Esophagus muscularis mucosa (tissue), 4 donors: ENCODE data around the gene NR2C2AP. TPM values are rescaled to one million over a fixed set of nuclear protein-coding genes. Genes with fewer than 3 reads are reported as not detected.
"Not testable (repeated sequence)": the region's sequence is repeated elsewhere in the genome, so short reads cannot be mapped to it uniquely, and the experiment has no call there.

ENCODE experiments used
- DNase-seq: peaks from one replicate; pipeline ENCODE4 v3.0.0-alpha.2; 2017; ENCODE audit errors: extremely low spot score
- H3K27ac ChIP-seq, 4 donors: fragments of 200-600 bp; sonication (generic); replicated peaks in 1 of 4; 1 replicate in 3 of 4; 2 replicates in 1 of 4; pipeline ENCODE4 v1.5.1; 2016 to 2019; ENCODE audit warnings: mild to moderate bottlenecking in 1 of 4
- H3K27me3 ChIP-seq, 4 donors: fragments of 200-600 bp; sonication (generic); one replicate each; pipeline versions ENCODE4 v1.5.1 to v1.6.0; 2016 to 2019
- H3K36me3 ChIP-seq, 4 donors: fragments of 200-600 bp; sonication (generic); one replicate each; pipeline ENCODE4 v1.5.1; 2016 to 2019
- H3K4me1 ChIP-seq, 4 donors: fragments of 200-600 bp; sonication (generic); one replicate each; pipeline ENCODE4 v1.5.1; 2016 to 2019
- H3K4me3 ChIP-seq, 4 donors: fragments of 200-600 bp; sonication (generic); 1 replicate in 2 of 4; 2 replicates in 2 of 4; pipeline ENCODE4 v1.5.1; 2016 to 2019; ENCODE audit warnings: mild to moderate bottlenecking in 4 of 4, moderate library complexity in 1 of 4
- H3K9me3 ChIP-seq, 4 donors: fragments of 200-600 bp; sonication (generic); 1 replicate in 3 of 4; 2 replicates in 1 of 4; pipeline ENCODE4 v1.5.1; 2016 to 2019
- EP300 ChIP-seq: sonication (generic); formaldehyde crosslinking; IDR thresholded peaks from one replicate; pipeline ENCODE4 v1.6.1; 2017; ENCODE audit warnings: antibody characterized with exemption
- POLR2A ChIP-seq: fragments of 450-650 bp; IDR thresholded peaks from one replicate; pipeline ENCODE4 v1.6.1; 2017; ENCODE audit warnings: antibody characterized with exemption, moderate library complexity, mild to moderate bottlenecking, low read depth
- POLR2AphosphoS5 ChIP-seq, 2 donors: sonication (generic); formaldehyde crosslinking; IDR thresholded peaks; one replicate each; pipeline ENCODE4 v1.6.1; 2017; ENCODE audit warnings: antibody characterized with exemption in 2 of 2
- WGBS: methylation state at CpG from one replicate; pipeline ENCODE4 v1.1.5; 2018; 5-methylcytosine and 5-hydroxymethylcytosine counted together
- intact Hi-C: fragments of 100-400 bp; cut with DNase I; formaldehyde crosslinking; loops from one replicate; pipeline ENCODE4 v1.15.1; 2023
- total RNA-seq, 4 donors: library from RNA; depleted of rRNA; stranded (reverse); fragments of >200 nt; gene quantifications; one replicate each; pipeline versions ENCODE4 v1.1.0 to v1.2.1, GENCODE V29; 2016
- TF ChIP-seq, protein P1 (sequence below), 3 experiments: fragments of 200-600 bp in 2 of 3; fragments of 450-650 bp in 1 of 3; sonication (generic) in 2 of 3; IDR thresholded peaks; one replicate each; pipeline ENCODE4 v1.5.1; 2017 to 2019; ENCODE audit warnings: antibody characterized with exemption in 3 of 3, mild to moderate bottlenecking in 2 of 3, moderate library complexity in 1 of 3

NR2C2AP gene
- total RNA-seq, 4 donors from 2014 or later: 10.0 to 18.0 (median 16.5) TPM

DNA sequence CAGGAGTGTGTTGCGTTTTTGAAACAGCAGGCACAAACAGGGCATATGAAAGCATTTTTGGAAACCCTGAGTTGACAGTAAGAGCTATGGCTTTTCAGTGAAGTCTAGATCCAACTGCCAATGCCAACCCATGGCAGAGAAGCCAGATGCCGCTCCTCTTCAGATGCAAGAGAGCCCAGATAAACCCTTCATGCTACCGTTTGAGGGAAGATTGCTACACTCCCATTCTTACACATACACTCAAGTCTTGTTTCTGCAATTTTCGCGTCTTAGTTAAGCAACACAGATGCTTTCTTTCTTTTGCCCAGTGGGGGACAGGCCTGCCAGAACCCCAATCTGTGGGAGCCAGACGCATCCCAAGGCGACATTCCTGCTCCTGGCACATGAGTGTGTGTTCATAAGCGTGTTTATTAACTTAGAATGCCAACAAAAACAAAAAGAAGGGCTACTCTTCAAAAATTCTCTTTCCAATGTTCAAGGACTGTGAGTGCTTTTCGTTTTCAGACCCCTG, 21.7 kb downstream of the NR2C2AP start:
- intact Hi-C loops: no loop called here
- 88% methylated on average over 9 of the region's 9 CpGs for WGBS

GRCh38 chr19:19179548-19180441, 23.4 kb downstream of the NR2C2AP start:
- Histone ChIP-seq H3K4me3 (no peak overlapping the region), H3K27me3 (no peaks in the 10 kb centered on the region), H3K9me3 (peaks cover 0 to 4% (median 0%) of the 10 kb centered on the region in 4 donors), H3K4me1 (peaks cover 0 to 4% (median 1%) of the 10 kb centered on the region in 4 donors), H3K27ac (no peak overlapping the region), H3K36me3 (peaks cover 5 to 83% (median 59%) of the 10 kb centered on the region in 4 donors)
- WGBS: 91% methylated on average over 15 of the region's 17 CpGs
- no peak for DNase-seq
- no peak for TF ChIP-seq POLR2AphosphoS5 (IDR thresholded peaks at IDR 0.05)
- TF ChIP-seq, protein P1, sequence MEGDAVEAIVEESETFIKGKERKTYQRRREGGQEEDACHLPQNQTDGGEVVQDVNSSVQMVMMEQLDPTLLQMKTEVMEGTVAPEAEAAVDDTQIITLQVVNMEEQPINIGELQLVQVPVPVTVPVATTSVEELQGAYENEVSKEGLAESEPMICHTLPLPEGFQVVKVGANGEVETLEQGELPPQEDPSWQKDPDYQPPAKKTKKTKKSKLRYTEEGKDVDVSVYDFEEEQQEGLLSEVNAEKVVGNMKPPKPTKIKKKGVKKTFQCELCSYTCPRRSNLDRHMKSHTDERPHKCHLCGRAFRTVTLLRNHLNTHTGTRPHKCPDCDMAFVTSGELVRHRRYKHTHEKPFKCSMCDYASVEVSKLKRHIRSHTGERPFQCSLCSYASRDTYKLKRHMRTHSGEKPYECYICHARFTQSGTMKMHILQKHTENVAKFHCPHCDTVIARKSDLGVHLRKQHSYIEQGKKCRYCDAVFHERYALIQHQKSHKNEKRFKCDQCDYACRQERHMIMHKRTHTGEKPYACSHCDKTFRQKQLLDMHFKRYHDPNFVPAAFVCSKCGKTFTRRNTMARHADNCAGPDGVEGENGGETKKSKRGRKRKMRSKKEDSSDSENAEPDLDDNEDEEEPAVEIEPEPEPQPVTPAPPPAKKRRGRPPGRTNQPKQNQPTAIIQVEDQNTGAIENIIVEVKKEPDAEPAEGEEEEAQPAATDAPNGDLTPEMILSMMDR (IDR thresholded peaks at IDR 0.05): no peak
- no peak for TF ChIP-seq POLR2A
- TF ChIP-seq EP300: no peak
- intact Hi-C loops: no loop called here

More for the DNA sequence above, 21.7 kb downstream of the NR2C2AP start:
- TF ChIP-seq, protein P1 (IDR thresholded peaks at IDR 0.05): no peak
- no peak for DNase-seq
- Histone ChIP-seq H3K9me3 (peaks cover 0 to 4% (median 0%) of the 10 kb centered on the region in 4 donors), H3K27me3 (no peaks in the 10 kb centered on the region), H3K27ac (no peak overlapping the region), H3K4me3 (no peak overlapping the region), H3K4me1 (no peaks in the 10 kb centered on the region), H3K36me3 (peaks cover 5 to 85% (median 66%) of the 10 kb centered on the region in 4 donors)

DNA sequence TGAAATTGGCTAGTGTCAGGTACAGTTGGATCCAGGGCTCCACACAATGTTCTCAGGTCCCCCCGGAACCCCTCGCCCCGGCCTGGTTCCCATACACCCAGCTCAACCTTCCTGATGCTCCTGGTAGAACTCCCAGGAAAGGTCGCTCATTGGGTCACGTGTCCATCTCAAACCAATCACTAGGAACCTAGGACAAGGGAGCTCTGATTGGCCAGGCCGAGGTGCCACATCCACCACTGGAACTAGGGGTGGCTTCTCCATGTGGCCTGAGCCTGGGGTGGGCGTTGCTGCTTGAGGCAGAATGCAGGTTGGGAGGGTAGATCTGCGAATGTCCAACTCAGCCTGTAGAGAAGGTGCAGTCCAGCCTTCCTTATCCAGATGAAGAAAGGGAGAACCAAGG, 26.3 kb downstream of the NR2C2AP start:
- Histone ChIP-seq H3K36me3 (peaks cover 5 to 65% (median 45%) of the 10 kb centered on the region in 4 donors), H3K4me3 (no peak overlapping the region), H3K4me1 (peaks cover 0 to 7% (median 3%) of the 10 kb centered on the region in 4 donors), H3K27me3 (no peaks in the 10 kb centered on the region), H3K9me3 (peaks cover 0 to 4% (median 0%) of the 10 kb centered on the region in 4 donors), H3K27ac (no peak overlapping the region)
- TF ChIP-seq, protein P1 (IDR thresholded peaks at IDR 0.05): no peak
- TF ChIP-seq POLR2A (no peak), EP300 (no peak), POLR2AphosphoS5 (IDR thresholded peaks at IDR 0.05) (no peak)
- WGBS: 89% methylated on average over 6 of the region's 8 CpGs
- DNase-seq: no peak
- intact Hi-C loops: loop anchor here (2.0 kb wide), 1 partner anchor 30 kb away; no protein-coding TSS in a partner anchor

GRCh38 chr19:19173243-19173642, 30.0 kb downstream of the NR2C2AP start:
- H3K4me3 ChIP-seq, DNase-seq, intact Hi-C loops, H3K27ac ChIP-seq, H3K9me3 ChIP-seq: not testable (repeated sequence)
- peaks cover 9 to 21% (median 15%) of the 10 kb centered on the region in 4 donors for H3K4me1 ChIP-seq
- peaks cover 0 to 28% (median 14%) of the 10 kb centered on the region in 4 donors for H3K36me3 ChIP-seq
- H3K27me3 ChIP-seq: peaks cover 0 to 15% (median 5%) of the 10 kb centered on the region in 4 donors
- WGBS: 87% methylated on average over 5 of the region's 5 CpGs

DNA sequence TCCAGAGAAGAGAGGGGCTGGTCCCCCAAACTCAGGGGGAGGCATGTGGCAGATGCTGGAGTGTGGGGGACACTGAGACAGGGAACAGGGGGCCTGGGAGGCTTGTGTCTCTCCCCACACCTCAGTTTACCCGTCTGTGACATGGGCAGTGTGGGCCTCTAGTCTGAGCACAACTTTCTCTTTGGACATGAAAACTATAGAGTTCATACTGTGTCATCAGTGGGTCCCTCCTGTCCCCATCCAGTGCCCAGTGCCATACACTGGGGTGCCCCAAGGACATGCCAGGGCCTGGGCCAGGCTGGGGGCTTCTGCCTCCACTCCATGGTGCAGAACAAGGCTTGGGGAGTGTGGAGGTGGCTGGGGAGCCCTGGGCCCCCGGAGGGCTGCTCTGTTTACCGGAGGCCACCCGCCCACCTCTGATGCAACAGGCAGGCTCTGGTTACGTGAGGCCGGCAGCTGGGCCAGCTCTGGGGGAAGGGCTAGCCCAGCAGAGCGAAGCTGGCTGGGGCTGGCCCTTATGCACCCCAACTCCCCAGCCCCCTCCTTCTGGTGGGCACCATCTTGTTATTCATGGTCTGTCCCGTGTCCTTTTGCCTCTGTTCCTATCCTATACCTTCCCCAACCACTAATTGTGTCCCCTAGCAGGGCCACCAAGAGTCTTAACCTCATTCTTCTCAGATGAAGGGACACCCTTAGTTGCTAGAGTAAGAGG, 31.2 kb downstream of the NR2C2AP start:
- TF ChIP-seq, protein P1 (IDR thresholded peaks at IDR 0.05): no peak
- TF ChIP-seq POLR2A: no peak
- no peak for TF ChIP-seq POLR2AphosphoS5 (IDR thresholded peaks at IDR 0.05)
- no peak for TF ChIP-seq EP300
- H3K36me3 ChIP-seq: peaks cover 0 to 17% (median 7%) of the 10 kb centered on the region in 4 donors
- peaks cover 9 to 21% (median 15%) of the 10 kb centered on the region in 4 donors for H3K4me1 ChIP-seq
- H3K27me3 ChIP-seq: peaks cover 0 to 15% (median 5%) of the 10 kb centered on the region in 4 donors
- no peak overlapping the region for H3K27ac ChIP-seq
- DNase-seq: no peak
- no peak overlapping the region for H3K4me3 ChIP-seq
- no peaks in the 10 kb centered on the region for H3K9me3 ChIP-seq
- intact Hi-C loops: no loop called here
- WGBS: 71% methylated on average over 8 of the region's 8 CpGs
